Stimulated activated CD4-positive, alpha-beta T cell treated with anti-CD3 and anti-CD28 coated beads, Interleukin-1b, Interleukin-23, amount 100 ng/mL, for 48 hours (primary cell): ENCODE data around the gene AMZ1.
"Not testable (repeated sequence)": the region's sequence is repeated elsewhere in the genome, so short reads cannot be mapped to it uniquely, and the experiment has no call there.

Experiments
- DNase-seq: peaks from one replicate; pipeline ENCODE4 v3.0.0-alpha.2; 2020

AMZ1 gene

GRCh38 chr7:2670171-2670570 is 17.8 kb upstream of the AMZ1 start:
- DNase-seq, result no peak

GRCh38 chr7:2670720-2671391 is 17.1 kb upstream of the AMZ1 start:
- DNase-seq, result peak; percentile 64

- DNase-seq, result not testable (repeated sequence)
Observed at GRCh38 chr7:2673214-2673613, 14.8 kb upstream of the AMZ1 start.

- DNase-seq, result no peak
Observed at GRCh38 chr7:2673934-2674333, 14.1 kb upstream of the AMZ1 start.

- no peak for DNase-seq
Observed at GRCh38 chr7:2675256-2675764, 12.7 kb upstream of the AMZ1 start.

DNA sequence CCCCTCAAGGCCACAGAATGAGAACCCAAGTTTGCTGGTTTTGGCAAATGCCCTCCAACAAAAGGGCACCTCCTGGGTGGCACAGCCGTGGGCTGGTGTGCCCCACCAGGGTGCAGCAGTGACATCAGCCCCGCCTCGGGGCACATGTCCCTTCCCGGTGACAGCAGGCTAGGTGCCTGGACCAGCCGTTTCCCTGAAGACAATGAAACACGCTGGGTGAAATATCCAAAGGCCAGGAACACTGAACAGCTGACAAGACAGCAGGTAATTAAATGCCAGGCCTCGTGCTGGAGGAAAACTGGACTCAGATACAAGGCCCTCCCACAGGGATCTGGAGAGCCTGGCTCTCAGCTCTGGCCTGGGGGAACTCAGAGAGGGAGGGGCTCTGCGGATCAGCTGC is 11.4 kb upstream of the AMZ1 start:
- DNase-seq, result not testable (repeated sequence)

DNA sequence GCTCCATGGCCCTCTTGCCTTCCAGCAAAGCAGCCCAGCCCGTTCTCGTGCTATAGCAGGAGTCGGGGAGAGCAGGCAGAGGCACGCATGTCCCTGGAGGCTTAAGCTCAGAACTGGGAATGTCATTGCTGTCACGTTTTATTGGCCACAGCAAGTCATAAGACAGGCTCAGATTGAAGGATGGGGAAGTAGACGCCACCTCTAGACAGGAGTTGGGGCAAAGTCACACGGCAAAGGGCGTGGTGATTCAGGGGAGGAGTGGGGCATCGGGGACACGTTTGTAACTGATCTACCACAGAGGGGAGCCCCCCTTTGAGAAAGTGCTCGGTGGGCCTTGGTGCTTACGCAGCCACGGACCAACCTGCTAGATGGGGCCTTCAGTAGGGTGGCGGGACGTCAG is 9.5 kb upstream of the AMZ1 start:
- DNase-seq, result not testable (repeated sequence)

GRCh38 chr7:2679135-2680127 is 8.6 kb upstream of the AMZ1 start:
- DNase-seq, result not testable (repeated sequence)

- DNase-seq, result no peak
Observed at GRCh38 chr7:2680256-2680655, 7.7 kb upstream of the AMZ1 start.

GRCh38 chr7:2680792-2681490 is 7.1 kb upstream of the AMZ1 start:
- peak; percentile 34 for DNase-seq

DNA sequence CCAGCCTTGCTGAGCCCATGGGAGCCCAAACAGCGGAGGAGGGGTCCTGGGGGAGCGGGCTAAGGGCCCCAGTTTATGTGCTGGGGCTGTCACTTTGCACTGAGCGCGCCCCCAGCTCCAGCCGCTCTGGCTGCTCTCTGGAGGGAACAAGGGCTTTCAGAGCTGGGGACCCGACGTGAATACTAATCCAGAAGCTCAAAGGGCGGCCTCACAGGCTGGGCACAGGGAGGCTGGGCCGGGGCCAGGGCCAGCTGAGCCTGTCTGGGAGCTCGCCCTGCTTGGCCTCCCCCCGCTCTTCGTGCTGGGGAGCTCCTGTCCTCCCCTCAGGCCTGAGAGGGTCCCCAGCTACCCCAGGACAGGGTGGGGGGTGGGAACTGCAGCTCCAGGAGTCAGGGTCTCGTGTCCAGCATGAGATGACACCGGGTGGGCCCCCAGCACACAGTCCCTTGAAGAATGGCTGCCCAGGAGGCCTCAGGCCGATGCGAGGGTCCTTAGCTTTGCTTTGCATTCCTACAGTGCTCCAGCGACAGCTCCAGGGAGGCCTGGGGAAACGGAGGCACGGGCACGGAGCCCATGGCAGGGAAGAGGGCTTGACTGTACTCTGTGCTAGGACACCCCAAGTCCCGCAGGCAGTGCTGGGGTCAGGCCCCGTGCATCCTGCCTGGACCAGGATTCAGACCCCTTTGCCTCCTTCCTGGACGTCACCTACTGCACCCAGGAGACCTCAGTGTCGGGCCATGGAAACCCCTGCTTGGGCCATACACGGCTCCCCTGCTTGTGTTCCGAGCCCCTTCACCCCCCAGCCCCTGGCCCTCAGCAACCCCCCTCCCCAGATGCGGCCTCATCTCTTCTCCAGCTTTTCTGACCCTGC is 5.8 kb upstream of the AMZ1 start:
- no peak for DNase-seq

DNA sequence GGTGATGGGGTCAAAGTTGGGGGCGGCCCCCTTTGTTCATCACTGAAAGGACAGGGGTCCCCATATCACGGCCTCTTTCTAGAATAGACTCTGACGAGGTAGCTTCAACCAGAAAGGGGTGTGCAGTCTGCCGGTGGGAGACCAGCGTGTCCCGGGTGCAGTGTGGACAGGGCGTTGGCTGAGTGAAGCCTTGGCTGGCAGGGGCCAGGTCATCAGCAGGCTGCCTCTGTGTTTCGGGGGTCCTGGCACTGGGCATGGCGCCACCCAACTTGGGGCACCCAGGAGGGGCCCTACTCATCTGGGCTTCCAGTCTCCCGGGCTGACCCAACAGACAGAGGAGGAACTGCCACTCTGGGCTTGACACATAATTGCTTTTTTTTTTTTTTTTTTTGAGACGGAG is 3.5 kb upstream of the AMZ1 start:
- no peak for DNase-seq

DNA sequence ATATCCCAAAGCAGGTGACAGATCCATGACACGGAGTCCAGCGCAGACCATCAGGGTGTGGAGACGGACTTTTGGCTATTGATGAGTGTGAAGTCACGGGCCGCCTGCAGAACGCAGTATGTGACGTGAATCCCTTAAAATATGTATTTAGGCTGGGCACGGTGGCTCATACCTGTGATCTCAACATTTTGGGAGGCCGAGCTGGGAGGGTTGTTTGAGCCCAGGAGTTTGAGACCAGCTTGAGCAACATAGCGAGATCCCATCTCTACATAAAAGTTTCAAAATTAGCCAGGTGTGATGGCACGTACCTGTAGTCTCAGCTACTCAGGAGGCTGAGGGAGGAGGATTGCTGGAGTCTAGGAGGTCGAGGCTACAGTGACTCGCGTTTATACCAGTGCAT is 1.9 kb upstream of the AMZ1 start:
- no peak for DNase-seq

DNA sequence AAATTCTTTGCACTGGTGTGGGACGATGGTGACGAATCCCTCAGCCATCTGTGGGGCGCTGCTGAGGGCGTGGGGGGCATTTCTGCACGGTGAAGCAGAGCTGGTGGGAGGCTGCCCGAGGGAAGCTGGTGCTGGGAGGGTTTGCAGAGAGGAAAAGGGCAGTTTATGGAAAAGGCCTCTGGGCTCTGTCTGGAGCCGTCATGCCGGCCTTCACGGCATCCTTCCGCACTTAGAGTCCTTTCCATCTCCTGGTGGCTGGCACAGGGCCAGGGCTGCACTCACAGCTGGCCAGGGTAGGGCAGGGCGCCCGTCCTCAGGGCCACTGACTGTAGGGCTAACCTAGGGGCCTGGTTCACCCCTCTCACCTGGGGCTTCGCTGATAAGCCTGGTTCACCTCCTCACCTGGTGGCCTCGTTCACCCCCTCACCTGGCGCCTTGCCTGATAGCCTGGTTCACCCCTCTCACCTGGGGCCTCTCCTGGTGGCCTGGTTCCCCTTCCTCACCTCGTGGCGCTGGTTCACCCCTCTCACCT is 598 bp upstream of the AMZ1 start:
- no peak for DNase-seq

DNA sequence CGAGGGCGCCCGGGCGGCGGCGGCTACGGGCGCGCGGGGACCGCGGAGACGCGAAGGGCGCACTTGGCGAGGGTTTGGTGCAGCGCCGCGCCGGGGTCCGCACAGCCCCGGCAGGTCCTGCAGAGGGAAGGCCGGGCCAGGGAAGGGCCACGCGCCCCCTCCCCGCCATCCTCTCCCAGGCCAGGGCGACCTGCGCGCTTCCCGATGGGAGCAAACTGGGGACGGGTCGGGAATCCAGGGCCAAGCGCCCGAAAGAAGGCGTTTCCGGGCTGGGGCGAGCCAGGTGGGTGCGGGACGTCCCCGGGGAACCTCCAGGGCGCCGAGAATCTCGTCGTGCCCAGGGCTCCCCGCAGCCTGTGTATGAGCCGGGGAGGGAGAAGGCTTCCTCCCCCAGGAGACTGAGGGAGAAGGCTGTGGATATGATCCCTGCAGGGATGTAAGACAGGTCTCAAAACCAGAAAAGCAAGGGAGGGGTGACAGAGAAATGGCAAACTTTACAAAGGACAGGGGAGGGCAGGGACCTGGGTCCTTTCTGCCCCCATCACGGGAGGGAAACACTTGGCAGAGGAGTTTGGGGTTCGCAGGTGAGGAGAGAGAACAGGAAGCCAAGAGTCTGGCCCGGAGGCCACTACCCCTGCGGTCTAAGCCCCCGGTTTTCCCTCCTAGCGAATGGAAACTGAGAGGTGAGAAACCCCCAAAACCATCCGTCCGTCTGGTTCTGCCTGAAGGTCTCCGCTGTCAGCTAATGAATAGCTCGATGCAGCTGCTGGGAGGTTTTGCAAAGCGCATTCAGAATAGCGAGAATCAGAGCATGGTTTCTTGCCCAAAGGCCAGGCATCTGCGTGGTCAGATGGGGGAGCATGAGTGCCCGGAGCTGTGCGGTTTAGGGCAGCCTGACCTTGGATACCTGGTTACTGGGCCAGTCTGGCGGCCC is 674 bp downstream of the AMZ1 start:
- no peak for DNase-seq

- no peak for DNase-seq
Observed at GRCh38 chr7:2689343-2689847, 1.4 kb downstream of the AMZ1 start.

DNA sequence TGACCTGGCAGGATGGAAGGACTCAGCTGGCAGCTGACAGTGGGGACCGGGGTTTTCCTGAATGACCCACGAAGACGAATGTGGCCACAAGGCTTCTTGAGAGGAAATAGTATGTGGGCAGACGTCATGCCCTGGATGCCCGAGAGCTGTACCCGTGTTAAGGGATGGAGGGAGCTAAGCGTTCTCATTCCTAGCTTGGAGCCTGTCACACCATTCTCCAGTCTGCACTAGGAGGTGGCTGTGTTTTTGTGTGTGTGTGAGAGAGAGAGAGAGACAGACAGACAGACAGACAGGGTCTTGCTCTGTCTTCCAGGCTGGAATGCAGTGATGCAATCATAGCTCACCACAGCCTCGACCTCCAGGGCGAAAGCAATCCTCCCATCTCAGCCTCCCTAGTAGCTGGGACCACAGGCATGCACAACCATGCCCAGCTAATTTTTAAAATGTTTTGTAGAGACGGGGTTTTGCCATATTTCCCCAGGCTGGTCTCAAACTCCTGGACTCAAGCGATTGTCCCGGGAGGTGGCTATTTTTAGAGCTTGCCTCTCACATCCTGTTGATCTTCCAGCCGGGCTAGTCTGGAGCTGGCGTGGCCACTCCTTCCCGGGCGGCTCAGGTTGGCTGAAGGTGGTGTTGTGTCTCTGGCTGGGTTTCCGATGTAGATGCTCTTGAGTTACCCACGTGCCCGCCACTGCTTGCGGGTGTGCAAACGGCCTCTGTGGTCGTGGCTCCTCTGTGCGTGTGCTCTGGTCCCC is 2.1 kb downstream of the AMZ1 start:
- DNase-seq, result no peak

- no peak for DNase-seq
Observed at GRCh38 chr7:2691011-2691707, 3.2 kb downstream of the AMZ1 start.

DNA sequence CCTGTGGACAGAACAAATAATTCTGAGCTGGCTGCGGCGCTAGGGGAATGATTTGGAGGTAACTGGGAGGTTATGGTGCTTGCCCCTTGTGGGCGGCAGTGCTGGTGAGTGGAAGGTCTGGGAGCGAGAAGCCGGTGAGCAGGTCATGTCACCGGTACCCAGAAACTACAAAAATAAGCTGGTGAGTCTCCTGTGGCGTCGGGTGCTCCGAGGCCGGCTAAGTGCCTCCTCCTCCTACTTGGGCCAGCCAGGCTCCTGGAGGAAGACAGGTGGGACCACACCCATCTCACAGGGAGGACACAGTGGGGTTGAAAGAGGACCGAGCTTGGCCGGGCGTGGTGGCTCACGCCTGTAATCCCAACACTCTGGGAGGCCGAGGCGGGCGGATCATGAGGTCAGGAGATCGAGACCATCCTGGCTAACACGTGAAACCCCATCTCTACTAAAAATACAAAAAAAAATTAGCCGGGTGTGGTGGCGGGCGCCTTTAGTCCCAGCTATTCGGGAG is 4.0 kb downstream of the AMZ1 start:
- DNase-seq, result not testable (repeated sequence)
